GM23338 (cell line): ENCODE data around the gene TMED8. TPM values are rescaled to one million over a fixed set of nuclear protein-coding genes. Genes with fewer than 3 reads are reported as not detected.

ENCODE experiments used
- ATAC-seq: fragments of 200-7000 bp; cut with Tn5 transposase; 3 replicates; pipeline ENCODE4 v1.9.1; 2020
- DNase-seq: peaks from one replicate; pipeline ENCODE4 v3.0.0-alpha.2; 2015; ENCODE audit warnings: low spot score
- H2AFZ ChIP-seq: fragments of 200-600 bp; sonication (generic); 2 replicates; pipeline ENCODE4 v1.8.0; 2016; ENCODE audit warnings: antibody characterized with exemption, mild to moderate bottlenecking, moderate library complexity
- H3F3A ChIP-seq: fragments of 200-600 bp; sonication (generic); replicated peaks from 2 replicates; pipeline ENCODE4 v1.8.0; 2017; ENCODE audit warnings: antibody characterized with exemption, mixed run types, low read depth
- H3K27ac ChIP-seq: fragments of 200-600 bp; sonication (generic); 2 replicates; pipeline ENCODE4 v1.6.1; 2016; ENCODE audit warnings: low read depth
- H3K27me3 ChIP-seq: fragments of 200-600 bp; sonication (generic); 2 replicates; pipeline ENCODE4 v1.8.0; 2016; ENCODE audit warnings: mild to moderate bottlenecking, mixed run types, moderate library complexity; ENCODE audit not compliant: insufficient read depth
- H3K36me3 ChIP-seq: fragments of 200-600 bp; sonication (generic); 2 replicates; pipeline ENCODE4 v1.8.0; 2016; ENCODE audit warnings: mild to moderate bottlenecking; ENCODE audit not compliant: insufficient read depth
- H3K4me1 ChIP-seq: fragments of 200-600 bp; sonication (generic); 2 replicates; pipeline ENCODE4 v1.8.0; 2016; ENCODE audit warnings: mild to moderate bottlenecking, moderate library complexity; ENCODE audit not compliant: insufficient read depth
- H3K4me2 ChIP-seq: fragments of 200-600 bp; sonication (generic); 2 replicates; pipeline ENCODE4 v1.7.1; 2017; ENCODE audit warnings: mixed run types
- H3K4me3 ChIP-seq: fragments of 200-600 bp; sonication (generic); 2 replicates; pipeline ENCODE4 v1.6.1; 2016; ENCODE audit warnings: mixed run types
- H3K79me2 ChIP-seq: fragments of 200-600 bp; sonication (generic); replicated peaks from 2 replicates; pipeline ENCODE4 v1.8.0; 2017; ENCODE audit warnings: mild to moderate bottlenecking; ENCODE audit not compliant: insufficient read depth
- H3K9me2 ChIP-seq: fragments of 200-600 bp; sonication (generic); 2 replicates; pipeline ENCODE4 v1.8.0; 2017; ENCODE audit not compliant: insufficient read depth
- H4K20me1 ChIP-seq: fragments of 200-600 bp; sonication (generic); replicated peaks from 2 replicates; pipeline ENCODE4 v1.8.0; 2017; ENCODE audit warnings: mild to moderate bottlenecking; ENCODE audit not compliant: insufficient read depth
- H3K27ac Mint-ChIP-seq: 2 replicates; pipeline ENCODE4 v1.8.0; 2020; ENCODE audit warnings: inconsistent platforms, mild to moderate bottlenecking, moderate library complexity, mixed read lengths
- H3K27me3 Mint-ChIP-seq: 3 replicates; pipeline ENCODE4 v1.8.0; 2022; ENCODE audit warnings: low read depth, mild to moderate bottlenecking, moderate library complexity, mixed read lengths, inconsistent platforms; ENCODE audit not compliant: insufficient read depth, poor library complexity
- H3K36me3 Mint-ChIP-seq: 3 replicates; pipeline ENCODE4 v1.8.0; 2021; ENCODE audit warnings: low read depth, mild to moderate bottlenecking, inconsistent platforms, moderate library complexity, mixed read lengths
- H3K4me1 Mint-ChIP-seq: 3 replicates; pipeline ENCODE4 v1.8.0; 2020; ENCODE audit warnings: mild to moderate bottlenecking, inconsistent platforms, mixed read lengths
- H3K4me3 Mint-ChIP-seq: 3 replicates; pipeline ENCODE4 v1.8.0; 2021; ENCODE audit warnings: moderate library complexity, mild to moderate bottlenecking, inconsistent platforms, mixed read lengths
- H3K9me3 Mint-ChIP-seq: 3 replicates; pipeline ENCODE4 v1.8.0; 2020; ENCODE audit warnings: moderate library complexity, mild to moderate bottlenecking, inconsistent platforms, mixed read lengths
- CREB1 ChIP-seq: fragments of 250-450 bp; sonication (Bioruptor Pico); IDR thresholded peaks from 2 replicates; pipeline ENCODE4 v1.5.0; 2020; ENCODE audit warnings: low read depth, mild to moderate bottlenecking, moderate library complexity
- EZH2 ChIP-seq: fragments of 200-600 bp; sonication (generic); IDR thresholded peaks from one replicate; pipeline ENCODE4 v1.8.0; 2017; ENCODE audit warnings: antibody characterized with exemption, mild to moderate bottlenecking, low read depth; ENCODE audit not compliant: unreplicated experiment
- EZH2phosphoT487 ChIP-seq: fragments of 200-600 bp; sonication (generic); IDR thresholded peaks from one replicate; pipeline ENCODE4 v1.8.1; 2018; ENCODE audit warnings: antibody characterized with exemption; ENCODE audit not compliant: unreplicated experiment
- JUNB ChIP-seq: IDR thresholded peaks from one replicate; pipeline ENCODE4 v1.6.1; 2016; ENCODE audit warnings: antibody characterized with exemption; ENCODE audit not compliant: unreplicated experiment
- NANOG ChIP-seq: IDR thresholded peaks from 2 replicates; pipeline ENCODE4 v1.6.1; 2016; ENCODE audit warnings: antibody characterized with exemption, borderline replicate concordance
- POLR2AphosphoS5 ChIP-seq: IDR thresholded peaks from 2 replicates; pipeline ENCODE4 v1.6.1; 2016; ENCODE audit warnings: antibody characterized with exemption, low read depth
- STAT1 ChIP-seq: IDR thresholded peaks from one replicate; pipeline ENCODE4 v1.6.1; 2016; ENCODE audit warnings: antibody characterized with exemption; ENCODE audit not compliant: unreplicated experiment
- ZNF114 ChIP-seq: fragments of 250-450 bp; sonication (Bioruptor Pico); IDR thresholded peaks from 2 replicates; pipeline ENCODE4 v1.5.0; 2020; ENCODE audit warnings: mild to moderate bottlenecking, moderate library complexity
- ZNF331 ChIP-seq: fragments of 250-450 bp; sonication (Bioruptor Pico); IDR thresholded peaks from 2 replicates; pipeline ENCODE4 v1.5.0; 2020; ENCODE audit warnings: low read depth, mild to moderate bottlenecking, moderate library complexity
- polyA plus RNA-seq: library from polyadenylated mRNA; unstranded; fragments of >200 nt; fragmentation: Nextera tagmentation; extraction: Ambion mirVana; gene quantifications from 2 replicates; pipeline ENCODE4 v1.2.1, GENCODE V29; 2016
- total RNA-seq: library from RNA; depleted of rRNA; stranded (reverse); fragments of >200 nt; shearing (Covaris generic); gene quantifications from 2 replicates; pipeline ENCODE4 v1.2.3, GENCODE V29; 2014
- TF ChIP-seq, protein P1 (sequence below): IDR thresholded peaks from 2 replicates; pipeline ENCODE4 v1.6.1; 2016; ENCODE audit warnings: antibody characterized with exemption
- TF ChIP-seq, protein P2 (sequence below): fragments of 250-450 bp; sonication (Bioruptor Pico); IDR thresholded peaks from 2 replicates; pipeline ENCODE4 v1.5.0; 2020; ENCODE audit warnings: mild to moderate bottlenecking, moderate library complexity
- TF ChIP-seq, protein P3 (sequence below): IDR thresholded peaks from one replicate; pipeline ENCODE4 v1.6.1; 2018; ENCODE audit warnings: antibody characterized with exemption; ENCODE audit not compliant: unreplicated experiment
- TF ChIP-seq, protein P4 (sequence below), 2 experiments: fragments of 200-600 bp in 1 of 2; sonication (generic) in 1 of 2; conservative IDR thresholded peaks; 2 replicates each; pipeline versions ENCODE4 v1.5.1 to v1.6.1; 2016 to 2017; ENCODE audit warnings: antibody characterized with exemption in 2 of 2, low read depth in 2 of 2, mild to moderate bottlenecking in 2 of 2, moderate library complexity in 1 of 2

The TMED8 gene
- total and polyA plus RNA-seq, 2 experiments from 2014 or later, result 4.3 to 13.8 TPM

DNA sequence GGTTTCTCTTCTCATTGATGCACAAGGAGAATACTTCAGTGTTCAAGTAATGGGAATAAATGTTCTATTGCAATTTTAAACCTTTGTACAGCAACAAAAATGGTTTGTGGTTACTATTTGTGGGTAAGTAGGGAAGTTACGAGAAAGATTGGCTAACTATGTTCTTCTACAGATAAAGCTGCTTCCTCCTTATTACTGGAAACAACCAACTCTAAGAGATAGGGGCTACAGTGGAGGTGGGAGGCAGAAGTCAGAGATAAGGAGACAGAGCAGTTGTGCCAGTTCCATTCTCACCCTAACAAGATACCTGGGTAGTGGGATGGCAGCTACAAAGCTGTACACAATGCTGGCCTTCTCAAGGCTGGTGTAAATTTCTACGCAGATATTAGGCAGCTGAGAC is 30.3 kb upstream of the TMED8 start:
- no peaks in the 10 kb centered on the region for H3K9me2 ChIP-seq
- H3K79me2 ChIP-seq, result no peaks in the 10 kb centered on the region
- DNase-seq (no peak), ATAC-seq (no peak)
- no peaks in the 10 kb centered on the region for H4K20me1 ChIP-seq
- no peaks in the 10 kb centered on the region for H3K36me3 ChIP-seq
- no peaks in the 10 kb centered on the region for H3K4me1 ChIP-seq
- Mint-ChIP-seq H3K4me1 (peaks cover 4% of the 10 kb centered on the region; the same call in 2 of the 3 replicates), H3K27me3 (no peaks in the 10 kb centered on the region), H3K4me3 (no peak overlapping the region), H3K27ac (no peak overlapping the region), H3K9me3 (no peaks in the 10 kb centered on the region), H3K36me3 (no peaks in the 10 kb centered on the region)
- no peaks in the 10 kb centered on the region for H3F3A ChIP-seq
- no peak overlapping the region for H3K4me3 ChIP-seq
- no peak overlapping the region for H3K4me2 ChIP-seq
- no peaks in the 10 kb centered on the region for H3K27me3 ChIP-seq
- H2AFZ ChIP-seq, result peak overlapping the region; percentile 85
- TF ChIP-seq, protein P1, sequence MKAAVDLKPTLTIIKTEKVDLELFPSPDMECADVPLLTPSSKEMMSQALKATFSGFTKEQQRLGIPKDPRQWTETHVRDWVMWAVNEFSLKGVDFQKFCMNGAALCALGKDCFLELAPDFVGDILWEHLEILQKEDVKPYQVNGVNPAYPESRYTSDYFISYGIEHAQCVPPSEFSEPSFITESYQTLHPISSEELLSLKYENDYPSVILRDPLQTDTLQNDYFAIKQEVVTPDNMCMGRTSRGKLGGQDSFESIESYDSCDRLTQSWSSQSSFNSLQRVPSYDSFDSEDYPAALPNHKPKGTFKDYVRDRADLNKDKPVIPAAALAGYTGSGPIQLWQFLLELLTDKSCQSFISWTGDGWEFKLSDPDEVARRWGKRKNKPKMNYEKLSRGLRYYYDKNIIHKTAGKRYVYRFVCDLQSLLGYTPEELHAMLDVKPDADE, result no peak
- TF ChIP-seq EZH2phosphoT487, result no peak
- TF ChIP-seq, protein P2, sequence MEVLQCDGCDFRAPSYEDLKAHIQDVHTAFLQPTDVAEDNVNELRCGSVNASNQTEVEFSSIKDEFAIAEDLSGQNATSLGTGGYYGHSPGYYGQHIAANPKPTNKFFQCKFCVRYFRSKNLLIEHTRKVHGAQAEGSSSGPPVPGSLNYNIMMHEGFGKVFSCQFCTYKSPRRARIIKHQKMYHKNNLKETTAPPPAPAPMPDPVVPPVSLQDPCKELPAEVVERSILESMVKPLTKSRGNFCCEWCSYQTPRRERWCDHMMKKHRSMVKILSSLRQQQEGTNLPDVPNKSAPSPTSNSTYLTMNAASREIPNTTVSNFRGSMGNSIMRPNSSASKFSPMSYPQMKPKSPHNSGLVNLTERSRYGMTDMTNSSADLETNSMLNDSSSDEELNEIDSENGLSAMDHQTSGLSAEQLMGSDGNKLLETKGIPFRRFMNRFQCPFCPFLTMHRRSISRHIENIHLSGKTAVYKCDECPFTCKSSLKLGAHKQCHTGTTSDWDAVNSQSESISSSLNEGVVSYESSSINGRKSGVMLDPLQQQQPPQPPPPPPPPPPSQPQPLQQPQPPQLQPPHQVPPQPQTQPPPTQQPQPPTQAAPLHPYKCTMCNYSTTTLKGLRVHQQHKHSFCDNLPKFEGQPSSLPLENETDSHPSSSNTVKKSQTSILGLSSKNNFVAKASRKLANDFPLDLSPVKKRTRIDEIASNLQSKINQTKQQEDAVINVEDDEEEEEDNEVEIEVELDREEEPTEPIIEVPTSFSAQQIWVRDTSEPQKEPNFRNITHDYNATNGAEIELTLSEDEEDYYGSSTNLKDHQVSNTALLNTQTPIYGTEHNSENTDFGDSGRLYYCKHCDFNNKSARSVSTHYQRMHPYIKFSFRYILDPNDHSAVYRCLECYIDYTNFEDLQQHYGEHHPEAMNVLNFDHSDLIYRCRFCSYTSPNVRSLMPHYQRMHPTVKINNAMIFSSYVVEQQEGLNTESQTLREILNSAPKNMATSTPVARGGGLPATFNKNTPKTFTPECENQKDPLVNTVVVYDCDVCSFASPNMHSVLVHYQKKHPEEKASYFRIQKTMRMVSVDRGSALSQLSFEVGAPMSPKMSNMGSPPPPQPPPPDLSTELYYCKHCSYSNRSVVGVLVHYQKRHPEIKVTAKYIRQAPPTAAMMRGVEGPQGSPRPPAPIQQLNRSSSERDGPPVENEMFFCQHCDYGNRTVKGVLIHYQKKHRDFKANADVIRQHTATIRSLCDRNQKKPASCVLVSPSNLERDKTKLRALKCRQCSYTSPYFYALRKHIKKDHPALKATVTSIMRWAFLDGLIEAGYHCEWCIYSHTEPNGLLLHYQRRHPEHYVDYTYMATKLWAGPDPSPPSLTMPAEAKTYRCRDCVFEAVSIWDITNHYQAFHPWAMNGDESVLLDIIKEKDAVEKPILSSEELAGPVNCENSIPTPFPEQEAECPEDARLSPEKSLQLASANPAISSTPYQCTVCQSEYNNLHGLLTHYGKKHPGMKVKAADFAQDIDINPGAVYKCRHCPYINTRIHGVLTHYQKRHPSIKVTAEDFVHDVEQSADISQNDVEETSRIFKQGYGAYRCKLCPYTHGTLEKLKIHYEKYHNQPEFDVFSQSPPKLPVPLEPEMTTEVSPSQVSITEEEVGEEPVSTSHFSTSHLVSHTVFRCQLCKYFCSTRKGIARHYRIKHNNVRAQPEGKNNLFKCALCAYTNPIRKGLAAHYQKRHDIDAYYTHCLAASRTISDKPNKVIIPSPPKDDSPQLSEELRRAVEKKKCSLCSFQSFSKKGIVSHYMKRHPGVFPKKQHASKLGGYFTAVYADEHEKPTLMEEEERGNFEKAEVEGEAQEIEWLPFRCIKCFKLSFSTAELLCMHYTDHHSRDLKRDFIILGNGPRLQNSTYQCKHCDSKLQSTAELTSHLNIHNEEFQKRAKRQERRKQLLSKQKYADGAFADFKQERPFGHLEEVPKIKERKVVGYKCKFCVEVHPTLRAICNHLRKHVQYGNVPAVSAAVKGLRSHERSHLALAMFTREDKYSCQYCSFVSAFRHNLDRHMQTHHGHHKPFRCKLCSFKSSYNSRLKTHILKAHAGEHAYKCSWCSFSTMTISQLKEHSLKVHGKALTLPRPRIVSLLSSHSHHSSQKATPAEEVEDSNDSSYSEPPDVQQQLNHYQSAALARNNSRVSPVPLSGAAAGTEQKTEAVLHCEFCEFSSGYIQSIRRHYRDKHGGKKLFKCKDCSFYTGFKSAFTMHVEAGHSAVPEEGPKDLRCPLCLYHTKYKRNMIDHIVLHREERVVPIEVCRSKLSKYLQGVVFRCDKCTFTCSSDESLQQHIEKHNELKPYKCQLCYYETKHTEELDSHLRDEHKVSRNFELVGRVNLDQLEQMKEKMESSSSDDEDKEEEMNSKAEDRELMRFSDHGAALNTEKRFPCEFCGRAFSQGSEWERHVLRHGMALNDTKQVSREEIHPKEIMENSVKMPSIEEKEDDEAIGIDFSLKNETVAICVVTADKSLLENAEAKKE, result no peak
- TF ChIP-seq ZNF331 (CRISPR knock-in tag), result no peak
- TF ChIP-seq JUNB, result no peak
- TF ChIP-seq ZNF114 (CRISPR knock-in tag), result no peak
- TF ChIP-seq EZH2, result no peak
- TF ChIP-seq, protein P3, sequence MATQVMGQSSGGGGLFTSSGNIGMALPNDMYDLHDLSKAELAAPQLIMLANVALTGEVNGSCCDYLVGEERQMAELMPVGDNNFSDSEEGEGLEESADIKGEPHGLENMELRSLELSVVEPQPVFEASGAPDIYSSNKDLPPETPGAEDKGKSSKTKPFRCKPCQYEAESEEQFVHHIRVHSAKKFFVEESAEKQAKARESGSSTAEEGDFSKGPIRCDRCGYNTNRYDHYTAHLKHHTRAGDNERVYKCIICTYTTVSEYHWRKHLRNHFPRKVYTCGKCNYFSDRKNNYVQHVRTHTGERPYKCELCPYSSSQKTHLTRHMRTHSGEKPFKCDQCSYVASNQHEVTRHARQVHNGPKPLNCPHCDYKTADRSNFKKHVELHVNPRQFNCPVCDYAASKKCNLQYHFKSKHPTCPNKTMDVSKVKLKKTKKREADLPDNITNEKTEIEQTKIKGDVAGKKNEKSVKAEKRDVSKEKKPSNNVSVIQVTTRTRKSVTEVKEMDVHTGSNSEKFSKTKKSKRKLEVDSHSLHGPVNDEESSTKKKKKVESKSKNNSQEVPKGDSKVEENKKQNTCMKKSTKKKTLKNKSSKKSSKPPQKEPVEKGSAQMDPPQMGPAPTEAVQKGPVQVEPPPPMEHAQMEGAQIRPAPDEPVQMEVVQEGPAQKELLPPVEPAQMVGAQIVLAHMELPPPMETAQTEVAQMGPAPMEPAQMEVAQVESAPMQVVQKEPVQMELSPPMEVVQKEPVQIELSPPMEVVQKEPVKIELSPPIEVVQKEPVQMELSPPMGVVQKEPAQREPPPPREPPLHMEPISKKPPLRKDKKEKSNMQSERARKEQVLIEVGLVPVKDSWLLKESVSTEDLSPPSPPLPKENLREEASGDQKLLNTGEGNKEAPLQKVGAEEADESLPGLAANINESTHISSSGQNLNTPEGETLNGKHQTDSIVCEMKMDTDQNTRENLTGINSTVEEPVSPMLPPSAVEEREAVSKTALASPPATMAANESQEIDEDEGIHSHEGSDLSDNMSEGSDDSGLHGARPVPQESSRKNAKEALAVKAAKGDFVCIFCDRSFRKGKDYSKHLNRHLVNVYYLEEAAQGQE, result no peak
- TF ChIP-seq, protein P4, sequence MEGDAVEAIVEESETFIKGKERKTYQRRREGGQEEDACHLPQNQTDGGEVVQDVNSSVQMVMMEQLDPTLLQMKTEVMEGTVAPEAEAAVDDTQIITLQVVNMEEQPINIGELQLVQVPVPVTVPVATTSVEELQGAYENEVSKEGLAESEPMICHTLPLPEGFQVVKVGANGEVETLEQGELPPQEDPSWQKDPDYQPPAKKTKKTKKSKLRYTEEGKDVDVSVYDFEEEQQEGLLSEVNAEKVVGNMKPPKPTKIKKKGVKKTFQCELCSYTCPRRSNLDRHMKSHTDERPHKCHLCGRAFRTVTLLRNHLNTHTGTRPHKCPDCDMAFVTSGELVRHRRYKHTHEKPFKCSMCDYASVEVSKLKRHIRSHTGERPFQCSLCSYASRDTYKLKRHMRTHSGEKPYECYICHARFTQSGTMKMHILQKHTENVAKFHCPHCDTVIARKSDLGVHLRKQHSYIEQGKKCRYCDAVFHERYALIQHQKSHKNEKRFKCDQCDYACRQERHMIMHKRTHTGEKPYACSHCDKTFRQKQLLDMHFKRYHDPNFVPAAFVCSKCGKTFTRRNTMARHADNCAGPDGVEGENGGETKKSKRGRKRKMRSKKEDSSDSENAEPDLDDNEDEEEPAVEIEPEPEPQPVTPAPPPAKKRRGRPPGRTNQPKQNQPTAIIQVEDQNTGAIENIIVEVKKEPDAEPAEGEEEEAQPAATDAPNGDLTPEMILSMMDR (conservative IDR thresholded peaks at IDR 0.05; ENCODE audit: low read depth in 2 of 2), result no peak
- no peak for TF ChIP-seq CREB1 (CRISPR knock-in tag)
- TF ChIP-seq POLR2AphosphoS5, result no peak
- no peak for TF ChIP-seq NANOG
- TF ChIP-seq STAT1, result no peak
- no peak overlapping the region for H3K27ac ChIP-seq
